AG09309 (cell line): ENCODE results near the gene SGCA.

Experiments
- DNase-seq: peaks from one replicate; pipeline ENCODE4 v3.0.0-alpha.2; 2010; ENCODE audit warnings: low read depth
- H3K4me3 ChIP-seq: 2 replicates; pipeline ENCODE4 v1.5.1; 2011; ENCODE audit warnings: mild to moderate bottlenecking, low read depth, low read length, moderate library complexity; ENCODE audit not compliant: control insufficient read depth
- CTCF ChIP-seq: IDR thresholded peaks from 2 replicates; pipeline ENCODE4 v1.5.1; 2011; ENCODE audit warnings: mild to moderate bottlenecking, low read depth, low read length, inconsistent platforms; ENCODE audit not compliant: insufficient read depth, control insufficient read depth; ENCODE audit errors: missing control alignments

The SGCA gene

GRCh38 chr17:50162466-50163254, 3.1 kb upstream of the SGCA start:
- TF ChIP-seq CTCF, result no peak
- no peak overlapping the region for H3K4me3 ChIP-seq
- DNase-seq, result no peak

- TF ChIP-seq CTCF, result no peak
Measured at GRCh38 chr17:50163843-50164696, 1.7 kb upstream of the SGCA start.

GRCh38 chr17:50164697-50164988, 1.2 kb upstream of the SGCA start:
- no peak overlapping the region for H3K4me3 ChIP-seq
- DNase-seq, result no peak
- TF ChIP-seq CTCF, result no peak

More at GRCh38 chr17:50163843-50164696, 1.7 kb upstream of the SGCA start:
- no peak overlapping the region for H3K4me3 ChIP-seq
- no peak for DNase-seq

- TF ChIP-seq CTCF, result no peak
- no peak overlapping the region for H3K4me3 ChIP-seq
- no peak for DNase-seq
Measured at GRCh38 chr17:50165066-50165465, 739 bp upstream of the SGCA start.

- H3K4me3 ChIP-seq, result no peak overlapping the region
- DNase-seq, result no peak
- no peak for TF ChIP-seq CTCF
Measured at GRCh38 chr17:50165466-50165865, 339 bp upstream of the SGCA start.

- TF ChIP-seq CTCF, result no peak
- H3K4me3 ChIP-seq, result no peak overlapping the region
- DNase-seq, result no peak
Measured at GRCh38 chr17:50166518-50167181, 845 bp downstream of the SGCA start.
